Upper lobe of left lung (tissue), 4 donors: Measurements from ENCODE around the gene HTRA1.

Source experiments
- EP300 ChIP-seq, 4 donors: sonication (generic); formaldehyde crosslinking; IDR thresholded peaks; one replicate each; pipeline ENCODE4 v1.5.1; 2017; ENCODE audit warnings: antibody characterized with exemption in 4 of 4, control low read depth in 2 of 4
- POLR2A ChIP-seq, 4 donors: fragments of 450-650 bp; IDR thresholded peaks; one replicate each; pipeline ENCODE4 v1.5.1; 2016 to 2017; ENCODE audit warnings: antibody characterized with exemption in 4 of 4, mild to moderate bottlenecking in 2 of 4
- TF ChIP-seq, protein P1 (sequence below), 6 experiments: fragments of 450-650 bp in 4 of 6; fragments of 200-600 bp in 2 of 6; sonication (generic) in 2 of 6; IDR thresholded peaks; one replicate each; pipeline ENCODE4 v1.5.1; 2016 to 2019; ENCODE audit warnings: antibody characterized with exemption in 6 of 6

- TF ChIP-seq, protein P1, sequence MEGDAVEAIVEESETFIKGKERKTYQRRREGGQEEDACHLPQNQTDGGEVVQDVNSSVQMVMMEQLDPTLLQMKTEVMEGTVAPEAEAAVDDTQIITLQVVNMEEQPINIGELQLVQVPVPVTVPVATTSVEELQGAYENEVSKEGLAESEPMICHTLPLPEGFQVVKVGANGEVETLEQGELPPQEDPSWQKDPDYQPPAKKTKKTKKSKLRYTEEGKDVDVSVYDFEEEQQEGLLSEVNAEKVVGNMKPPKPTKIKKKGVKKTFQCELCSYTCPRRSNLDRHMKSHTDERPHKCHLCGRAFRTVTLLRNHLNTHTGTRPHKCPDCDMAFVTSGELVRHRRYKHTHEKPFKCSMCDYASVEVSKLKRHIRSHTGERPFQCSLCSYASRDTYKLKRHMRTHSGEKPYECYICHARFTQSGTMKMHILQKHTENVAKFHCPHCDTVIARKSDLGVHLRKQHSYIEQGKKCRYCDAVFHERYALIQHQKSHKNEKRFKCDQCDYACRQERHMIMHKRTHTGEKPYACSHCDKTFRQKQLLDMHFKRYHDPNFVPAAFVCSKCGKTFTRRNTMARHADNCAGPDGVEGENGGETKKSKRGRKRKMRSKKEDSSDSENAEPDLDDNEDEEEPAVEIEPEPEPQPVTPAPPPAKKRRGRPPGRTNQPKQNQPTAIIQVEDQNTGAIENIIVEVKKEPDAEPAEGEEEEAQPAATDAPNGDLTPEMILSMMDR (IDR thresholded peaks at IDR 0.05): no peak
- no peak for TF ChIP-seq EP300 (IDR thresholded peaks at IDR 0.05)
- no peak for TF ChIP-seq POLR2A (IDR thresholded peaks at IDR 0.05)
Observed at GRCh38 chr10:122519873-122520272, 58.5 kb downstream of the HTRA1 start.
